Activated CD4-positive, CD25-positive, alpha-beta regulatory T cell treated with anti-CD3 and anti-CD28 coated beads, Interleukin-2, amount 50 U/mL, for 16 hours (primary cell): Measurements from ENCODE around the gene CBLIF.
"Not testable (repeated sequence)": the region's sequence is repeated elsewhere in the genome, so short reads cannot be mapped to it uniquely, and the experiment has no call there.

Source experiments
- DNase-seq: peaks from one replicate; pipeline ENCODE4 v3.0.0-alpha.2; 2020; ENCODE audit warnings: low read depth, low spot score

CBLIF gene

DNA sequence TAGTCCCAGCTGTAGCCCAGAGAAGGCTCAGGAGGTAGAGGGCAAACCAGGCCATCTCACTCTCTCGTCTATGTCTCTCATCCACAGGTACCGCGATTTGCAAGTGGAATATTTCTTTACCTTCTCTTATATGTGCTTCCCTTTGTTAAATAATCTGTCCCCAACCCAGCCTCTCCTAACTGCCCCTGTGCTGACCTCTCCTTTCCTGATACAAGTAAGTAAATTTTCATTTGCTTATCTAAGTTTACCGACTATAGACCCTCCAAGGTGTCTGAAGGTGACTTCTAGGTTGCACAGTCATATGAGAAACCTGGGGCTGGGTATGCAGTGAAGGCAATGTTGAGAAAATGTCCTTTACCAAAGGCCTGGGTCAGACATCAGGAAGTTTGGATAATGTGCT lies at the start of gene CBLIF:
Gene CBLIF (minus strand): TSS at position 101 of the 400 bp plus-strand sequence. CDS start 46 bp downstream, at position 55.
- no peak for DNase-seq

DNA sequence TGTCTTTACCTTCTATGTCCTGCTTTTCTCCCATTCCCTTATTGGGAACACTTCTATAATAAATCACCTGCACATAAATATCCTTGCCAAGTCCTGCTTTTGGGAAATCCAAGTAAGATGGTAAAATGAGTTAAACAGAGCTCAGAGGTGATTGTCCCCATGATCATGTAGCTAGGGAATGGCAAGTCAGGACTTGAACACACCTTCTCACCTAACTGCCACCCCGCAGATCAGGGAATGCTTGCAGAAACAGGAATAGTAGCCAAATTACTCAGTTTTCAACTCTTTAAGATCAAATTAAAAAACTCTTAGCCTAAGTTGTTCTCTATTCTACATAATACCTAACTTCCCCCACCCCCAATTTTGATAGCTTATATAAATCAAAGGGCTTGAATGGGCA lies 49.3 kb upstream of the CBLIF start:
- DNase-seq = no peak

DNA sequence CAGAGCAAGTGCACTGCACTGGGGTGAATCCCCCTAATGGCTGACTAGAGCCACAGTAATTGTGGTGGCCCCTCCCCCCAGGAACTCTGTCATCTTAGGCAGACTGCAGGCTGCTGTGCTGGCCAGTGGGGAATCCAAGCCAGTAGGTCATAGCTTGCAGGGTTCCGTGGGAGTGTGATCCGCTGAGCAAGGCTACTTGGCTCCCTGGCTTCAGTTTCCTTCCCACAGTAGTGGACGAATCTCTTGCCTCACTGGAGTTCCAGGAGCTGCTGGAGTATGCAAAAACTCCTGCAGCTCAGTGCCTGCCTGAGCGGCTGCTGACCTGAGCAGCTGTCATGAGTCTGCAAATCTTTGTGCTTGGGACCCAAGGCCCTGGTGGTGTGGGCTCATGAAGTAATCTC lies 46.5 kb upstream of the CBLIF start:
- DNase-seq = no peak

DNA sequence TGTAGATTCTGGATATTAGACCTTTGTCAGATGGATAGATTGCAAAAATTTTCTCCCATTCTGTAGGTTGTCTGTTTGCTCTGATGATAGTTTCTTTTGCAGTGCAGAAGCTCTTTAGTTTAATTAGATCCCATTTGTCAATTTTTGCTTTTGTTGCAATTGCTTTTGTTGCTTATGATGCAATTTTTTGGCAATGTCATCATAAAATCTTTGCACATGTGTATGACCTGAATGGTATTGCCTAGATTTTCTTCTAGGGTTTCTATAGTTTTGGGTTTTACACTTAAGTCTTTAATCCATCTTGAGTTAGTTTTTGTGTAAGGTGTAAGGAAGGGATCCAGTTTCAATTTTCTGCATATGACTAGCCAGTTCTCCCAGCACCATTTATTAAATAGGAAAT lies 41.9 kb upstream of the CBLIF start:
- not testable (repeated sequence) for DNase-seq

DNA sequence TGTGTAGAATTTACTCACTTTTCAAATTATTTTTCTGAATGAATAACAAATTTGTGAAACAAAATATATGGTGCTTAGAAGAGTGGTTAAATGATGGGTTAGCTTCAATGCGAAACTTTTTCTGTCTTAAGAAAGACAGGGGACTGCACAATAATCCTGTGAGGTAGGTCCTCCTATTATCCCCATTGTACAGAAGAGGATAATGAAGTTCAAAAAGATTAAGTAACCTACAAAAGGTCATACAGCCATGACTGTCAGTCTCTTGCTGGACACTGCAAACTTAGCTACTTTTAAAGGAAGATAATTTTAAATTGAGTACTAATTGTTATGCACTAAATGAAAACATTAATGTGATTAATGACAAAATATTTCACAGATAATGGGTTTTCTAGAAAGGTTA lies 38.3 kb upstream of the CBLIF start:
- DNase-seq = no peak

DNA sequence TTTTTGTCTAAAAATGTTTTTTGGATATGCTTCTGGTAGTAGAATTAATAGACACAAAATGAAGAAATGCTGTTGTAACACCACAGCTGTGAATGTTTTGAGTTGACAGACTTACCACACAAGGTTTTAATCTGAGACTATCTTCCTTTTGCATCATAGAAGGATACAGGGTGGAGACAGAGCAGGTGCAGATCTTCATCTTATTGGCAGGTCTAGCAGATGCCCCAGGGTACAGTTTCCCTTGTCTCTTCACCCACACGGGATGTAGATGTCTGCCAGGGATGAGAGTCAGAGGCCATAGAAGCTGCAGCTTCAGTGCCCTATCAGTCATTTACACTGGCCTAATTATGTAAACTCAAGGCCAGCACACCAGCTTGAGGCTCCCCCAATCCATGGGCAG lies 34.3 kb upstream of the CBLIF start:
- DNase-seq = no peak

DNA sequence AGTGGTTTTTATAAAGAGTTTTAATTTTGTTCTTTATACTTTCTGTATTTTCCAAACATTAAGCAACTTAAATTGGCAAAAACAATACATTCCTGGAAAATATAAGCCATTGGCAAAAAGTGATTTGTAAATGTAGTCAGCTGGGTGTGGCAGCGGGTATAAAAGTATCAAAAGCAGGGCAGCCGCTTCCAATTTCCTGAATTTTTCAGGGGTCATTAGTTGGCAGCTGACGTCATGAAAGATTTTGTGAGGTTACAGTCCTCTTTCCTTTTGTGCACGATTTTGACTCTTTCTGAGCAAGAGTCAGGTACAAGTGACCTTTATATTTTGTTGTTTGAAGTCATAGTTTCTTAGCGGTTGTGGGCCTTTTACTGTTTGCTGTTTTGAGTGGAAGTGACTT lies 33.3 kb upstream of the CBLIF start, which contains the start of gene OOSP3:
Gene OOSP3 (plus strand): TSS at position 208 of the 400 bp plus-strand sequence. CDS start 27 bp downstream, at position 235.
- DNase-seq = no peak

DNA sequence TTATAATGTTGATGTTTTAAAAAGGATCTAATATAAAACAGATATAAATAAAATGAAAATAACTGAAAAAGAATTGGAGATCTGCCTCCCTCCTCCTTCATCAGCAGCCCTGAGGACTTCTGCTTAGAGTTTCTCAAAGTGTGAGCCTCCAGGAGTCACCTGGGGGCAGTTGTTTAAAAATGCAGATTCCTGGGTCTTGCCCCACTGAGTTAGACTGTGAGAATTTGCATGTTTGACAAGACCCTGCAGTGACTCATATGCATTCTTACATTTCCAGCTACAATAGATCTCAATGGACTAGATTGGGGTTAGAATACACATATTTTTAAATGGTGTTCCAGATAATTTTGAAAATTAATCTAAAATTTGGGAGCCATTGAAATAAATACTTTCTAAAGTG lies 32.5 kb upstream of the CBLIF start:
- DNase-seq = no peak

DNA sequence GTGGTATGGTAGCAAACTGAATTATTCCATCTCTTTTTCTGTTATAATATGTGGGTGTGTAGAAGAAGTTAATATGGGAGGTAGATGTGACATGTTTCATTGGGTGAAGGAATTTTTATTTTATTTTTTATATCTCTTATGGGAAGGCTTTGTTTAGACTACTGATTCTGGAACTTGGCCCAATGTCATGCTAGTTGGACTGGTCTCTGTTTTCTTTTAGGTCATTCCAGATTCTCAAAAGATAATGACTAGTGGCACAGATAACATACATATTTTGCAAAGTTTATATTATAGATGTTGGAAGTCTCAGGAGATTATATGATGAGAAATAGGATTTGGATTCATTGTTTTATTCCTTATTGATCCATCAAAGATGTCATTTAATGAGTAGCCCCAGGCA lies 32.0 kb upstream of the CBLIF start:
- no peak for DNase-seq

DNA sequence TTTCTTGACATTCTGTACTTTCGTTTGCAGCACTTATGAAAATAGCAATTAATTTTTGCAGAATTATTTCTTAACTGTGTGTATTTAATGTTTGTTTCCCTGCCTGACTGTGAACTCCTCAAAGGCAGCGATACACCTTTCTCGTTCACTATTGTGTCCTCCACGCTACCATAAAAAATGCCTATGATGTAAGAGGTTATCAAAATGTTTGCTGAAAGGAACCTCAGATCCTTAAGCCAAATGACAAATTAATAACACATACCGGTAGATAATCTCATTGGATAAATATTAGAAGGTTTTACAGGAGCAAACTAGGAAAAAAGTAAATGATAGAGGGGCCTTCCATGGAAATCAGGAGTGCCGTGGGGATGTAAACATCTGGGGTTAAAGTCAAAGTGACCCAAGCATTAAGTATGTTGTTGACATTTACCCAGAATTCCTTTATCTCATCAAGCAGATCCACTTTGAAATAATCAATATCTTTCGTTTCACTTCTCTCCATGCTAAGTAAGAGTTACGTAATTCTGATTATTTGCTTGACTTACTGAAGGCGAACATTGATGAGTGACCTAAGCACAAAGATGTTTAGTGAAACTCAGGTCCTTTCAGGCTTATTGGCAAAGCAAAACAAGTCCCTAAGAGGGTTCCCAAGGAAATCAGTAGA lies 30.7 kb upstream of the CBLIF start:
- no peak for DNase-seq

DNA sequence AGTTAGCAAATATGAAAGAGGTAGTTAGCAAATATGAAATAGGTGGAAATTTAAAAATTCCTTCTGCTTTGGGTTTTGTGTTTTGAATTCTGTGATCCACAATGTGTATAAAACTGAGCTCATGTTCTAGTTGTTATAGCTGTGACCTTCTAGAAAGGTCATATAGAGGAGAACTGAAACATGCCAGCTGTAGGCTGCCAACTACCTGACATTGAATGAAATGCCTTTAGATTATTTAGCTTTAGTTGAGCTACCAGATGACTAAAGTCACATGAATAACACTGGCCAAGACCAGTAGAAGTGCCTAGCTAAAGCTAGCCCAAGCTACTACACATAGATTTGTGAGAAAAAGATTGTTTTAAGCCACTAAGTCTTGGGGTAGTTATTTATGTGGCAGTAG lies 26.8 kb upstream of the CBLIF start:
- no peak for DNase-seq

DNA sequence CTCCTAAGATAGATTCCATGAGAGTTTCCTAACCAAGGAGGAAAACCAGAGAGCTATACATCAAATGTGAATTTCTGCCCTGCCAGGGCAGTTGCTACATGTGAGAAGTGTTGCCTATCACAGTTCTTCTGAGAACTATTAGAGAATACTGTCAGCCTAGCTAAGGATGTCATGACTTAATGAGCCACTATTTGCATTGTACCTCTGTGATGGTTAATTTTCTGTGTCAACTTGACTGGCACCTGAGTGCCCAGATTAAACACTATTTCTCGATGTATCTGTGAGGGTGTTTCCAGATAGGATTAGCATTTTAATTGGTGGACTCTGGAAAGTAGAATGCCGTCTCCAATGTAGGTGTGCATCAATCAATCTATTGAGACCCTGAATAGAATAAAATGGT lies 22.6 kb upstream of the CBLIF start:
- DNase-seq = no peak

DNA sequence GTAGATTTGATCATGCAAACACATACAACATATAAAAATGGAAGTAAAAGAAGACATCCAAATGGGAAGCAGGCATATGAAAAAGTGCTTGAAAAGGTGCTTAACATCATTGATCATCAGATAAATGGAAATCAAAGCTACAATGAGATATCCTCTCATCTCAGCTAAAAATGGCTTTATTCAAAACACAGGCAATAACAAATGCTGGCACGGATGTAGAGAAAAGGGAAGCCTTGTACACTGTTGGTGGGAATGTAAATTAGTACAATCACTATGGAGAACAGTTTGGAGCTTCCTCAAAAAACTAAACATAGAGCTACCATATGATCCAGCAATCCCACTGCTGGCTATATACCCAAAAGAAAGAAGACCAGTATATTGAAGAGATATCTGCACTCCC lies 21.5 kb upstream of the CBLIF start:
- DNase-seq = no peak

DNA sequence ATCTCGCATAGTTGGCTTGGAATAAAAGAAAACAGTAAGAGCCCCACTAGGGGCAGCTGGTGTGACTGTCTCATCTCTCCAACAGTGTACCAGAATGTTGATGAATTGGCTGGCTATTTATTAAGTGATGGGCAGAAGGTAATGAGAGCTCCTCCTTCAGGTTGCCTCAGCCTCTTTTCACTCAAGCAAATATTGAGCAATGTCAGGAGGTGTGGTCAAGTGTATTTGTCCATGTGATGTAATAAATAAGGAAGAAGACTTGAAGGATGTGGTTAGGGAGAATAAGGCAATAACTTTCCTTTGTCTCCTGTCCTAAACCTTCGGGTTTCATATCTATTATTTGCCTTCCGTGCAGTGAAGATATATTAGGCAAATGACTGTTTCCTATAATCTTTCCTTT lies 21.1 kb upstream of the CBLIF start, which contains the start of gene TCN1:
Gene TCN1 (minus strand): TSS at position 91 of the 400 bp plus-strand sequence. CDS start 17 bp downstream, at position 74.
- DNase-seq = no peak

DNA sequence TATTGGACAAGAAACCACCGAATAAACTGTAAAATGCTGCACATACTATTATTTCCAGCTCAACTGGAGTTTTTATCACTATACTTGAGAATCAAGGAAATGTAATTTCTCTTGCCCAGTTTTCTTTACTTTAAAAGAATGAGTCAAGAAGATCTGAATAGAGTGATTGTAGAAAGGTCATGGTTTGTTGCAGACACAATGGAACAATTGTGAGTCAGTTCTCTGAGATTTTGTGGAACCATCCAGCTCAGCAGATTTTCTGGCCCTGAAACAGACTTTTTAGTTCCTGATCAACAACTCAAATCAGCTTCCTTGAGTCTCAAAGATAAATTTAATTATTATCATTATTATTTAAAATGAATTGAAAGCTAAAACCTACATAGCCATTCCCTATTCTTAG lies 19.7 kb upstream of the CBLIF start:
- no peak for DNase-seq

DNA sequence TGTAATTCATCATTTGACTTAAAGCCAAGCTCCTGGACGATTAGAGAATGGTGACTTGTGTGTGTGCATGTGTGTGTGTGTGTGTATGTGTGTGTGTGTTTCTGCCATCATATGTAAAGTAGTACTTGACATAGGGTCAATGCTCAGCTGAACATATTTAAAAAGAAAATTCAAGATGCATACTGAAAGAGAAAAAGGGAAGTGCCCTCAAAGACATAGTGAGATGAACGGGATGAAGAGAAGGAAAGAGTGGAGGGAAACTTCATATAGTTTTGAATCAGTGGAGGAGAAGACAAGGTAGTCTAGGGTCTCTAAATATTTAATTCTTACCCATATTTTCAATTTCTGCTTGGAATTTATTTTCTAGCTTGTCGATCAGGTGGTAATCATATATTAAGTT lies 17.0 kb upstream of the CBLIF start:
- DNase-seq = no peak

DNA sequence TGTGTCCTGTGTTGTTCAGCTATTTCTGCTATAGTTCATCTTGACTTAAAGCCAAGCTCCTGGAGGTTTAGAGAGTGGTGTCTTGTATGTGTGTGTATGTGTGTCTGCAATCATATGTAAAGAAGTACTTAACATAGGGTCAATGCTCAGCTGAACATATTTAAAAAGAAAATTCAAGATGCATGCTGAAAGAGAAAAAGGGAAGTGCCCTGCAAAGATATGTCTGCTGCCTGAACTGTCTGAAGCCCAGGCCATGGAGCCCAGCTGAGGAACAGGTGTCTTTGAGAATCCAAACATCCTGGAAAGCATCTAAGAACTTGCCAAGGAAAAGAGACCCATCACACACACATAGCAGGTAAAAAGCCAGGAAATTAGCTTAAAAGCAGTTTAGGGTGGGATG lies 14.4 kb upstream of the CBLIF start:
- DNase-seq = no peak

DNA sequence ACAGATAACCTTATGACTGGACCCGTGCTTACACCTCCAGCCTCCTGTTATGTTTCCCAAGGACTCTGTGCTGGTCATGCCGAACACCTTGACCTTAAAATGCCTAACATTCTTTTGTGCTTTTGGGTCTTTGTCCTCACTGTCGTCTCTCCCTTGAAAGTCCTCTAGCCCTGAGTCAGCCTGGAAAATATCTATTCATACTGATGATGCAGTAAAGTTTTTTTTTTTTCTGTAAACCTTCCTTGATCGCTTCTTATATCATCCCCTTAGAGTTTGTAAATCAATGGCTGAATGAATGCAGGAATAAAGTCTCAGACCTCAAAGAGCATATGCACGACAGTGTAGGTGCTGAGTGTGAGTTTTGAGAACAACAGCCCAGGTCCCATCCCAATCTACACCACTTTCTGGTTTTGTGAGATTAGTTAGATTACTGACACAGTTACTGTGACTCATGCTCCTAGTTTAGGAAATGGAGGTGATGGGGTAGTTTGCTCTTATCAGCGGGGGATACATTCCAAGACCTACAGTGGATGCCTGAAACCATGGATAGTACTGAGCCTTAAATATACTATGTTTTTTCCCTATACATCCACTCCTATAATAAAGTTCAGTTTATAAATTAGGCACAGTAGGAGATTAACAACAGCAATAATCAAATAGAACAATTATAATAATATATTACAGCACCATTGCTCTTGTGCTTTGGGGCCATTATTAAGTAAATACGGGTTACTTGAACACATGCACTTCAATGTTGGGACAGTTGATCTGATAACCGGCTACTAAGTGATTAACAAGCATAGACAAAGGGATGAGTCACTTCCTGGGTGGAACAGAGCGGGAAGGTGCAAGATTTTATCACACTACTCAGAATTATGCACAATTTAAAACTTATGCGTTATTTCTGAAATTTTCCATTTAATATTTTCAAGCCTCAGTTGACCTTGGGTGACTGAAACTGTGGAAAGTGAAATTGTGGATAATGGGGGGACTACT lies 12.4 kb upstream of the CBLIF start:
- no peak for DNase-seq

DNA sequence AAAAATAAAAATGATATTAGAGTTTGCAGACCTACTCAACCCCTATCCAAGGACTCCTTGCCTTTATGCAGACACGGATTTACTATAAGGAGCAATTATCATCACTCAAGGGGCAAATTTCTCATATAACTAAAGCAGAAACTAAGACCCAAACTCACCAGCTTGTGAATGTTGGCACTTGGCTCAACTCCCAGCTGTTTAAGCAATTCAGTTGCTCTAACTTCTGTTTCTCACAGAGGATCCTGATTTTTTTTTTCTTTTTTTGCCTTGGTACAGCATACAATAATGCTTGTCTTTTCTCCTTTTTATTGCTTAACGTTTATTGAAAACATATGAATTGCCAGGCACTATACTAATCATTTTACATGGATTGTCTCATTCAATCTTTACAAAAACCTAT lies 9.6 kb upstream of the CBLIF start:
- DNase-seq = no peak

DNA sequence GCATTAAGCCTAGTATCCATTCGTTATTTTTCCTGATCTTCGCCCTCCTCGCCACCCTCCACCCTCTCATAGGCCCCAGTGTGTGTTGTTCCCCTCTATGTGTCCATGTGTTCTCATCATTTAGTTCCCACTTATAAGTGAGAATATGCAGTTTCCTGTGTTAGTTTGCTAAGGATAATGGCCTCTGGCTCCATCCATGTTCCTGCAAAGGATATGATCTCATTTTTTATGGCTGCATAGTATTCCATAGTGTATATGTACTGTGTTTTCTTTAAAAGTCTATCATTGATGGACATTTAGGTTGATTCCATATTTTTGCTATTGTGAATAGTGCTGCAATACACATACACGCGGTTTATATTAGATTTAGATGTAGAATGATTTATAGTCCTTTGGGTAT lies 6.1 kb upstream of the CBLIF start:
- not testable (repeated sequence) for DNase-seq

DNA sequence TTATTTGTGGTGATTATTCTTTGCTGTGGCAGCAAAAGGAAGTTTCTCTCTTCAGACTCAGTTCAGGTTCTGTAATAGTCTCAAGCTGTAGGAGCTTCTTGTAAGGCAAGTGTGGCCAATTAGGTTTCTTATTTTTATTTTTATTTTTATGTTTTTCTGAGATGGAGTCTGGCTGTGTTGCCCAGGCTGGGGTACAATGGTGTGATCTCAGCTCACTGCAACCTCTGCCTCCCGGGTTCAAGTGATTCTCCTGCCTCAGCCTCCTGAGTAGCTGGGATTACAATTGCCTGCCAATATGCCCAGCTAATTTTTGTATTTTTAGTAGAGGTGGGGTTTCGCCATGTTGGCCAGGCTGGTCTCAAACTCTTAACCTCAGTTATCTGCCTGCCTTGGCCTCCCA lies 4.3 kb upstream of the CBLIF start:
- DNase-seq = not testable (repeated sequence)

DNA sequence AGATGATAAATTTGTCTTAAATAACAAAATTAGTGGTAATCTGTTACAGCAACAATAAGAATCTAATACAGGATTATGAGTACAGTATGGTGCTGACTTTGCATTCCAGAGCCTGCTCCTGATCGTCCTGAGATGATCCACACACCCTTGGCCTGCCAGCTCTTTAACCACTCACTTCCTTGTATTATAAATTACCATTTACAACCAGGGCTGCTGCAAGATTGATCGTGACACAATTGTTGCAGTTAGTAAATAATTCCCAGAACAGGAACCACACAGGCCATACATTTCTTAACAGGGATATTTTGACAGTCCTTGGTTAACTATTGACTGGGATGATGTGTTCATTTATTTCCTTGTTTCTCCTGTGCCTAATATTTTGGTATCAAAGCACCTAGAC lies 3.8 kb upstream of the CBLIF start:
- DNase-seq = no peak

DNA sequence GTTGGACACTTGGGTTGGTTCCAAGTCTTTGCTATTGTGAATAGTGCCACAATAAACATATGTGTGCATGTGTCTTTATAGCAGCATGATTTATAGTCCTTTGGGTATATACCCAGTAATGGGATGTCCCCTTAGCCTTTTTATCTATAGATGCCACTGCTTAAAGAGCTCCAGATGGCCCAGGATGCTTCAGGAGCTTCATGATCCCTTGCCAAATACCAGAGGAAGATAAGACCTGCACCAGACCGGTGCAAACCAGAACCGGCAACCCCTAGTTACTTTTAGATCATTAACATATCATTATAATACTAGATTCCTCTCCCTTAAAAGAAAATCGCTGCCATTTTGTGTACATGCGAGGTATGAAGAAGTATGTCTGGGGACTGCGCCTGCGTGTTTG lies 3.1 kb upstream of the CBLIF start:
- not testable (repeated sequence) for DNase-seq
